ENCODE data around the gene ERICH6B. TPM values are rescaled to one million over a fixed set of nuclear protein-coding genes. Genes with fewer than 3 reads are reported as not detected.

ERICH6B gene
- total RNA-seq, 5 donors from 2014 or later (not counting 1 experiment from before 2014, with no cell fraction given) = not detected

GRCh38 chr13:45518525-45519245, 96.9 kb downstream of the ERICH6B start:
- H3K27me3 Mint-ChIP-seq = no peaks in the 10 kb centered on the region
- DNase-seq (no peak), ATAC-seq (replicated peaks in 1 of 4) (no peak)
- no peak overlapping the region for H3K4me3 ChIP-seq (ENCODE audit: control insufficient read depth in 1 of 2, extremely low read depth in 1 of 2, low read length in 1 of 2)
- H3K4me1 ChIP-seq (ENCODE audit: control insufficient read depth in 1 of 2, extremely low read depth in 1 of 2, insufficient read depth in 2 of 2, low read length in 2 of 2) = no peaks in the 10 kb centered on the region
- no peak overlapping the region for H3K27ac Mint-ChIP-seq
- H3K36me3 ChIP-seq (ENCODE audit: control insufficient read depth in 2 of 2, extremely low read depth in 1 of 2, insufficient read depth in 1 of 2, low read length in 1 of 2) = peaks cover 3 to 67% of the 10 kb centered on the region in 2 donors
- peaks cover 59% of the 10 kb centered on the region for H3K36me3 Mint-ChIP-seq
- 88% methylated on average over 4 of the region's 4 CpGs for WGBS (ENCODE audit: insufficient coverage)
- no peaks in the 10 kb centered on the region for H3K9me3 ChIP-seq
- H3K4me1 Mint-ChIP-seq = peaks cover 3 to 15% (median 5%) of the 10 kb centered on the region in 3 donors
- no peak overlapping the region for H3K27ac ChIP-seq (ENCODE audit: low read length)
- H3K9me3 Mint-ChIP-seq = no peaks in the 10 kb centered on the region
- no peaks in the 10 kb centered on the region for H3K27me3 ChIP-seq (replicated peaks in 1 of 2; ENCODE audit: control insufficient read depth in 2 of 2, extremely low read depth in 1 of 2, insufficient read depth in 2 of 2, low read length in 1 of 2)
- no peak overlapping the region for H3K4me3 Mint-ChIP-seq
- ChIA-PET POLR2A (no interaction called here), CTCF (interaction anchor here in 1 of 2 donors (0.5 kb wide), 1 partner anchor 147 kb away, joined by 8 read pairs; no protein-coding TSS in a partner anchor)

GRCh38 chr13:45516757-45517156, 98.8 kb downstream of the ERICH6B start:
- Mint-ChIP-seq H3K36me3 (peaks cover 59% of the 10 kb centered on the region), H3K4me3 (no peak overlapping the region), H3K4me1 (peaks cover 2 to 13% (median 5%) of the 10 kb centered on the region in 3 donors), H3K27me3 (no peaks in the 10 kb centered on the region), H3K9me3 (no peaks in the 10 kb centered on the region), H3K27ac (peak overlapping the region in 1 of 2 donors; percentile 55)
- Histone ChIP-seq H3K27me3 (replicated peaks in 1 of 2; ENCODE audit: control insufficient read depth in 2 of 2, extremely low read depth in 1 of 2, insufficient read depth in 2 of 2, low read length in 1 of 2) (no peaks in the 10 kb centered on the region), H3K4me1 (ENCODE audit: control insufficient read depth in 1 of 2, extremely low read depth in 1 of 2, insufficient read depth in 2 of 2, low read length in 2 of 2) (no peaks in the 10 kb centered on the region), H3K4me3 (ENCODE audit: control insufficient read depth in 1 of 2, extremely low read depth in 1 of 2, low read length in 1 of 2) (no peak overlapping the region), H3K9me3 (no peaks in the 10 kb centered on the region), H3K36me3 (ENCODE audit: control insufficient read depth in 2 of 2, extremely low read depth in 1 of 2, insufficient read depth in 1 of 2, low read length in 1 of 2) (peaks cover 1 to 74% of the 10 kb centered on the region in 2 donors), H3K27ac (ENCODE audit: low read length) (no peak overlapping the region)
- no peak for ATAC-seq (replicated peaks in 1 of 4)
- ChIA-PET CTCF (no interaction called here), POLR2A (no interaction called here)
- no CpG with 5 or more reads among the region's 2 CpGs for WGBS (ENCODE audit: insufficient coverage)
- DNase-seq = no peak

GRCh38 chr13:45512098-45512496, 103.4 kb downstream of the ERICH6B start:
- peak overlapping the region; percentile 41 to 81 for H3K27ac Mint-ChIP-seq
- DNase-seq = no peak
- CTCF ChIA-PET = interaction anchor here (0.7 to 1.5 kb wide), 3 partner anchors 13 to 809 kb away, joined by 3 to 4 read pairs (median 3); no protein-coding TSS in a partner anchor
- no peak overlapping the region for H3K27ac ChIP-seq (ENCODE audit: low read length)
- no peak overlapping the region for H3K4me3 ChIP-seq (ENCODE audit: control insufficient read depth in 1 of 2, extremely low read depth in 1 of 2, low read length in 1 of 2)
- H3K27me3 Mint-ChIP-seq = no peaks in the 10 kb centered on the region
- H3K4me3 Mint-ChIP-seq = no peak overlapping the region
- peaks cover 36% of the 10 kb centered on the region for H3K36me3 Mint-ChIP-seq
- H3K4me1 Mint-ChIP-seq = peaks cover 8 to 13% (median 8%) of the 10 kb centered on the region in 3 donors
- POLR2A ChIA-PET = interaction anchor here (0.8 to 1.1 kb wide), 2 partner anchors 25 to 205 kb away, joined by 3 to 4 read pairs; no protein-coding TSS in a partner anchor
- H3K27me3 ChIP-seq (replicated peaks in 1 of 2; ENCODE audit: control insufficient read depth in 2 of 2, extremely low read depth in 1 of 2, insufficient read depth in 2 of 2, low read length in 1 of 2) = no peaks in the 10 kb centered on the region
- H3K36me3 ChIP-seq (ENCODE audit: control insufficient read depth in 2 of 2, extremely low read depth in 1 of 2, insufficient read depth in 1 of 2, low read length in 1 of 2) = peaks cover 0 to 56% of the 10 kb centered on the region in 2 donors
- WGBS (ENCODE audit: insufficient coverage) = no CpG with 5 or more reads among the region's 1 CpG
- no peaks in the 10 kb centered on the region for H3K9me3 ChIP-seq
- ATAC-seq (replicated peaks in 1 of 4) = no peak
- no peaks in the 10 kb centered on the region for H3K9me3 Mint-ChIP-seq
- no peaks in the 10 kb centered on the region for H3K4me1 ChIP-seq (ENCODE audit: control insufficient read depth in 1 of 2, extremely low read depth in 1 of 2, insufficient read depth in 2 of 2, low read length in 2 of 2)

GRCh38 chr13:45511310-45512097, 104.0 kb downstream of the ERICH6B start:
- WGBS (ENCODE audit: insufficient coverage) = 38% methylated on average over 1 of the region's 3 CpGs
- Histone ChIP-seq H3K4me3 (ENCODE audit: control insufficient read depth in 1 of 2, extremely low read depth in 1 of 2, low read length in 1 of 2) (no peak overlapping the region), H3K27me3 (replicated peaks in 1 of 2; ENCODE audit: control insufficient read depth in 2 of 2, extremely low read depth in 1 of 2, insufficient read depth in 2 of 2, low read length in 1 of 2) (no peaks in the 10 kb centered on the region), H3K27ac (ENCODE audit: low read length) (peak overlapping the region; percentile 2), H3K9me3 (no peaks in the 10 kb centered on the region), H3K4me1 (ENCODE audit: control insufficient read depth in 1 of 2, extremely low read depth in 1 of 2, insufficient read depth in 2 of 2, low read length in 2 of 2) (no peaks in the 10 kb centered on the region), H3K36me3 (ENCODE audit: control insufficient read depth in 2 of 2, extremely low read depth in 1 of 2, insufficient read depth in 1 of 2, low read length in 1 of 2) (peaks cover 3 to 55% of the 10 kb centered on the region in 2 donors)
- no peaks in the 10 kb centered on the region for H3K9me3 Mint-ChIP-seq
- peaks cover 8 to 13% (median 8%) of the 10 kb centered on the region in 3 donors for H3K4me1 Mint-ChIP-seq
- peaks cover 35% of the 10 kb centered on the region for H3K36me3 Mint-ChIP-seq
- no peak overlapping the region for H3K4me3 Mint-ChIP-seq
- H3K27ac Mint-ChIP-seq = peak overlapping the region; percentile 24 to 81
- ATAC-seq (replicated peaks in 1 of 4) = peak; percentile 71 to 81 (median 78)
- no peaks in the 10 kb centered on the region for H3K27me3 Mint-ChIP-seq
- CTCF ChIA-PET = interaction anchor here (0.6 to 1.5 kb wide), 4 partner anchors 13 to 810 kb away, joined by 3 to 11 read pairs (median 4); no protein-coding TSS in a partner anchor
- DNase-seq = peak in 13 of 35 experiments; percentile 4 to 83 (median 16)
- POLR2A ChIA-PET = interaction anchor here (0.8 to 1.1 kb wide), 2 partner anchors 26 to 206 kb away, joined by 3 to 4 read pairs; no protein-coding TSS in a partner anchor

- no peak for DNase-seq
- ChIA-PET POLR2A (interaction anchor here in 1 of 2 donors (0.5 kb wide), 1 partner anchor 263 kb away, joined by 4 read pairs; no protein-coding TSS in a partner anchor), CTCF (interaction anchor here (0.6 to 2.0 kb wide), 3 partner anchors 294 to 811 kb away, joined by 3 to 11 read pairs (median 5); no protein-coding TSS in a partner anchor)
- H3K4me3 ChIP-seq (ENCODE audit: control insufficient read depth in 1 of 2, extremely low read depth in 1 of 2, low read length in 1 of 2) = no peak overlapping the region
- Mint-ChIP-seq H3K9me3 (no peaks in the 10 kb centered on the region), H3K4me1 (peaks cover 6 to 9% (median 8%) of the 10 kb centered on the region in 3 donors), H3K27ac (no peak overlapping the region), H3K4me3 (no peak overlapping the region), H3K36me3 (peaks cover 37% of the 10 kb centered on the region), H3K27me3 (no peaks in the 10 kb centered on the region)
- H3K4me1 ChIP-seq (ENCODE audit: control insufficient read depth in 1 of 2, extremely low read depth in 1 of 2, insufficient read depth in 2 of 2, low read length in 2 of 2) = no peaks in the 10 kb centered on the region
- ATAC-seq (replicated peaks in 1 of 4) = no peak
- no peak overlapping the region for H3K27ac ChIP-seq (ENCODE audit: low read length)
- no peaks in the 10 kb centered on the region for H3K27me3 ChIP-seq (replicated peaks in 1 of 2; ENCODE audit: control insufficient read depth in 2 of 2, extremely low read depth in 1 of 2, insufficient read depth in 2 of 2, low read length in 1 of 2)
- H3K36me3 ChIP-seq (ENCODE audit: control insufficient read depth in 2 of 2, extremely low read depth in 1 of 2, insufficient read depth in 1 of 2, low read length in 1 of 2) = peaks cover 3 to 55% of the 10 kb centered on the region in 2 donors
- no CpG with 5 or more reads among the region's 3 CpGs for WGBS (ENCODE audit: insufficient coverage)
- no peaks in the 10 kb centered on the region for H3K9me3 ChIP-seq
These were observed 104.9 kb downstream of the ERICH6B start for GRCh38 chr13:45510672-45511071.

GRCh38 chr13:45508776-45509175, 106.8 kb downstream of the ERICH6B start:
- peaks cover 42% of the 10 kb centered on the region for H3K36me3 Mint-ChIP-seq
- Histone ChIP-seq H3K9me3 (no peaks in the 10 kb centered on the region), H3K27me3 (replicated peaks in 1 of 2; ENCODE audit: control insufficient read depth in 2 of 2, extremely low read depth in 1 of 2, insufficient read depth in 2 of 2, low read length in 1 of 2) (no peaks in the 10 kb centered on the region), H3K4me3 (ENCODE audit: control insufficient read depth in 1 of 2, extremely low read depth in 1 of 2, low read length in 1 of 2) (no peak overlapping the region), H3K27ac (ENCODE audit: low read length) (no peak overlapping the region), H3K4me1 (ENCODE audit: control insufficient read depth in 1 of 2, extremely low read depth in 1 of 2, insufficient read depth in 2 of 2, low read length in 2 of 2) (no peaks in the 10 kb centered on the region), H3K36me3 (ENCODE audit: control insufficient read depth in 2 of 2, extremely low read depth in 1 of 2, insufficient read depth in 1 of 2, low read length in 1 of 2) (peaks cover 4 to 60% of the 10 kb centered on the region in 2 donors)
- no peak overlapping the region for H3K4me3 Mint-ChIP-seq
- ChIA-PET CTCF (interaction anchor here in 1 of 2 donors (2.0 kb wide), 1 partner anchor 813 kb away, joined by 5 read pairs; no protein-coding TSS in a partner anchor), POLR2A (interaction anchor here in 1 of 2 donors (0.7 kb wide), 2 partner anchors 11 to 365 kb away, joined by 5 read pairs; no protein-coding TSS in a partner anchor)
- DNase-seq (no peak), ATAC-seq (replicated peaks in 1 of 4) (no peak)
- peaks cover 6 to 8% (median 8%) of the 10 kb centered on the region in 3 donors for H3K4me1 Mint-ChIP-seq
- WGBS (ENCODE audit: insufficient coverage) = 89% methylated on average over 4 of the region's 7 CpGs
- H3K9me3 Mint-ChIP-seq = no peaks in the 10 kb centered on the region
- peak overlapping the region; percentile 17 to 25 for H3K27ac Mint-ChIP-seq
- H3K27me3 Mint-ChIP-seq = no peaks in the 10 kb centered on the region
